Skin epidermis (tissue), 12 donors: Measurements from ENCODE around the gene DDX10.
"Not testable (repeated sequence)": the region's sequence is repeated elsewhere in the genome, so short reads cannot be mapped to it uniquely, and the experiment has no call there.

Experiments used
- H3K27ac ChIP-seq, 21 experiments: fragments of 200-600 bp; sonication (generic) in 11 of 21; one replicate each; pipeline ENCODE4 v1.5.0; 2020; ENCODE audit warnings: mild to moderate bottlenecking in 3 of 21, inconsistent platforms in 2 of 21, moderate library complexity in 2 of 21
- H3K4me3 ChIP-seq, 7 experiments: fragments of 200-600 bp; sonication (generic) in 2 of 7; one replicate each; pipeline ENCODE4 v1.5.0; 2020; ENCODE audit warnings: inconsistent platforms in 2 of 7, mild to moderate bottlenecking in 2 of 7, moderate library complexity in 1 of 7

DDX10 gene

GRCh38 chr11:108754901-108755625 is 90.2 kb downstream of the DDX10 start:
- Histone ChIP-seq H3K4me3 (no peak overlapping the region), H3K27ac (peak overlapping the region in 1 of 21 experiments; percentile 49)

DNA sequence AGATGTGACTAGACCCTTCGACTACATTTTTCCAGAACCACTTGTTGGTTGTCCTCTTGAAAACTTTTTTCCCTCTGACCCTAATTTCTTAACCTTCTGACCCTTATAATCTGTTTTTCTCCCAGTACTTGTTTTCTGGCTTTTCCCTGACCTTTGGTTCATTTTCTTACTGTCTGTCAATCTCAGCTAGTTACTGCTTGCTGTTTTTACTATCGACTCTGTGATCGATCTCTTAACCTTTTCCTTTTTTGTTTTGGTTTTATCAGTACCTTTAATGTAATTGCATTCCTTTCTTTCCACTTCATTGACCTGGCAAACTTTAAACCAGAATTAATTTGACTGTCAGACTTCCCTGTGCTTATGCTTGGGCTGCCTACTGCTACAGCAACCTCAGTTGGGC is 92.8 kb downstream of the DDX10 start:
- no peak overlapping the region for H3K4me3 ChIP-seq
- H3K27ac ChIP-seq, result no peak overlapping the region

DNA sequence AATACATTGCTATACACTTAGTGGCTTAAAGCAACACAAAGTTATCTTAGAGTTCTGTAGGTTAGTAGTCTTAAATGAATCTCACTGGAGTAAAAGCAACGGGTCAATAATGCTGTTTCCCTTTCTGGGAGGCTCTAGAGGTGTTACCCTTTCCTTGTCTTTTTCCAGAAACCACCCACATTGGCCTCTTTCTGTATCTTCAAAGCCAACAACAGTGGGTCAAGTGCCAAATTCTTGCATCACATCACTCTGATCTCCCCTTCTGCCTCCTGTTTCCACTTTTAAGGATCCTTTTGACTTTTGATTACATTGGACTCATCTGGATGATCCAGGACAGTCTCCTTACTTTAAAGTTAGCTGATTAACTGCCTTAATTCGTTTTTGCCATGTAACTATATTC is 93.6 kb downstream of the DDX10 start:
- Histone ChIP-seq H3K27ac (no peak overlapping the region), H3K4me3 (no peak overlapping the region)

DNA sequence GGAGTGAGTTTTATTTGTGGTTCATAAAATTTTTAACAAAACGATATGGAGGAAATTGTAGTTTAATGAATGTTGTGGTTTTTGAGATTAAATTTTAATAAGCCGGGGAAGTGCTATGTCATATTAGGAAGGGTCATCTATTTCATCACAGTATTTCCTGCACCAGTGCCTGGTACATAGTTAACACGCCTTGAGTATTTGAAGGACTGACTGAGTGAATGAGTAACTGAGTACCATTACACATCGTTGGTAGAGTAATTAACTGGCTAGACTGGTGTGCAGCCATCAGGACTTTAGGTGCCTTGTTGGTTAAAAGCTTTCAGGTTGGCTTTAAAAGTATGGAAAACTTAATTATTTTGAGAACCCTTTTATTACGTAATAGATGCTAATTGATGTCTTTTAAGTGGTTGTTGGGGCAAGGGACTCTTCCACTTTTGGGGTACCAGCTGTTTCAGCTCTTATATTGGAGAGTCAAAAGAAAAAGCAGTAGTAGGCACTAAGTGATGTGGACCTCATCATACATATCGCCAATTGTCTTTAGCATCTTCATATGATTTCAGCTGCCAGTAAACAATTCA is 101.8 kb downstream of the DDX10 start:
- H3K27ac ChIP-seq, result no peak overlapping the region
- H3K4me3 ChIP-seq, result no peak overlapping the region

GRCh38 chr11:108768370-108768769 is 103.5 kb downstream of the DDX10 start:
- H3K4me3 ChIP-seq, result no peak overlapping the region
- H3K27ac ChIP-seq, result no peak overlapping the region

- H3K27ac ChIP-seq, result no peak overlapping the region
- H3K4me3 ChIP-seq, result no peak overlapping the region
Observed at GRCh38 chr11:108768964-108769363, 104.1 kb downstream of the DDX10 start.

DNA sequence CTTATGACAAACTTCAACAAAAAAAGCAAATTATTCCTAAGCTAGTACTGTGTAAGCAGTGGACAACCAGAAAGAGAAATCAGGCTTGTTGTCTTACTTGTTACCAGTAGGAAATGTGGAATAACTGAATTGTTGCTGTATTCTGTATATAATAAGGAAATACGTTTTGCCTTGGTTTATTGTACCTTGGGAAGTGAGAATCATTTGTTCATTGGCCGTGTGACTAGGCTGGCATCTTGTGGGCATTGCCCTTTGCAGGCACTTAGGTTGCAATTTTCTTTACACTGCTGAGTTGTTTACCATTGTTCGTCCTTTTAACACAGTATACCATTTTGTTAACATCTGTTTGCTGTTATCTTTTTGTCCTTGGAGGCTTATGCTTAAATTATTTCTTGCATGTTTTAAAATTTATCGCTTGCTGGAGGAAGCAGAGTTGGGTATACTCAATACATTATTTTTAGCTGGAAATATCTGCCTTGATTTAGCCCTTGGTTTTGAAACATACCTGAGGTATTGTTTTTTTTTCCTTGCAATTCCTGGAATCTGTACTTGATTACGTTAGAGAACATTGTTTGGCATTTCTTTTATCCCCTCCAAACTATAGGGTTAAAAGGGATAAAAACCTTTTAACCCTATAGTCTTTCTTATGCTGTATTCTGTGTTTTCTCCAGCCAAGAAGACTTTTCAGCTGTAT is 109.3 kb downstream of the DDX10 start:
- Histone ChIP-seq H3K4me3 (no peak overlapping the region), H3K27ac (no peak overlapping the region)

GRCh38 chr11:108775324-108775723 is 110.5 kb downstream of the DDX10 start:
- no peak overlapping the region for H3K27ac ChIP-seq
- no peak overlapping the region for H3K4me3 ChIP-seq

GRCh38 chr11:108779147-108779546 is 114.3 kb downstream of the DDX10 start:
- not testable (repeated sequence) for H3K27ac ChIP-seq

GRCh38 chr11:108780119-108780518 is 115.2 kb downstream of the DDX10 start:
- Histone ChIP-seq H3K27ac (no peak overlapping the region), H3K4me3 (no peak overlapping the region)

More at GRCh38 chr11:108779147-108779546, 114.3 kb downstream of the DDX10 start:
- not testable (repeated sequence) for H3K4me3 ChIP-seq

DNA sequence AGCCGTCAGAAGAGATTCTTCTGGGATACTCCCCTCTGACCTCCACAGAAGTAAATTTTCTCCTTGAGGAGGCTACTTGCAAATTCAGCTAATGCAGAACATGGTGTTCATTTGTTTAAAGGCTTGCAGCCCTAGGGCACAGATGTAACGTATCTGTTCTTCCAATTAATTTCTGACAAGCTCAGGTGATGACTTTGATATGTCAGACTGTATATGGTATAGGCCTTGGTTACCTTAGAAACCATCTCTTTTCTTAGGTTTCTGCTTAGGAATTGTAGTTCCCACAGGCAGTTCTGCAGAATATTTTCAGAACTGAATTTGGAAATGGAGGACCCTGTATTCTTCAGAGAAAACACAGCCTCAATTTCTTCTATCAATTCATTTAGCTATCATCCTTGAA is 117.1 kb downstream of the DDX10 start:
- Histone ChIP-seq H3K27ac (no peak overlapping the region), H3K4me3 (no peak overlapping the region)

- H3K4me3 ChIP-seq, result no peak overlapping the region
- peak overlapping the region in 7 of 21 experiments; percentile 4 to 40 (median 17) for H3K27ac ChIP-seq
Observed at GRCh38 chr11:108786281-108786990, 121.6 kb downstream of the DDX10 start.

DNA sequence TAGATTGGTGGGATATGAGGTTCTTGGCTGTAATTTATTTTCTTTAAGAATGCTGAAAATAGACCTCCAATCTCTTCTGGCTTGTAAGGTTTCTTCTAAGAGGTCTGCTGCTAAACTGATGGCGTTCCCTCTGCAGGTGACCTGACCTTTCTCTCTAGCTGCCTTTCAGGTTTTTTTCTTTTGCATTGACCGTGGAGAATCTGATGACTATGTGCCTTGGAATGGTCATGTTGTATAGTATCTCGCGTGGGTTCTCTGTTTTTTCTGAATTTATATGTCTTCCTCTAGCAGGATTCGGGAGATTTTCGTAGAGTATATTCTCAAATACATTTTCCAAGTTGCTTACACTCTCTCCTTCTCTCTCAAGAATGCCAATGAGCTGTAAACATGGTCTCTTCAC is 122.2 kb downstream of the DDX10 start:
- H3K4me3 ChIP-seq, result no peak overlapping the region
- peak overlapping the region in 5 of 21 experiments; percentile 5 to 40 (median 26) for H3K27ac ChIP-seq

DNA sequence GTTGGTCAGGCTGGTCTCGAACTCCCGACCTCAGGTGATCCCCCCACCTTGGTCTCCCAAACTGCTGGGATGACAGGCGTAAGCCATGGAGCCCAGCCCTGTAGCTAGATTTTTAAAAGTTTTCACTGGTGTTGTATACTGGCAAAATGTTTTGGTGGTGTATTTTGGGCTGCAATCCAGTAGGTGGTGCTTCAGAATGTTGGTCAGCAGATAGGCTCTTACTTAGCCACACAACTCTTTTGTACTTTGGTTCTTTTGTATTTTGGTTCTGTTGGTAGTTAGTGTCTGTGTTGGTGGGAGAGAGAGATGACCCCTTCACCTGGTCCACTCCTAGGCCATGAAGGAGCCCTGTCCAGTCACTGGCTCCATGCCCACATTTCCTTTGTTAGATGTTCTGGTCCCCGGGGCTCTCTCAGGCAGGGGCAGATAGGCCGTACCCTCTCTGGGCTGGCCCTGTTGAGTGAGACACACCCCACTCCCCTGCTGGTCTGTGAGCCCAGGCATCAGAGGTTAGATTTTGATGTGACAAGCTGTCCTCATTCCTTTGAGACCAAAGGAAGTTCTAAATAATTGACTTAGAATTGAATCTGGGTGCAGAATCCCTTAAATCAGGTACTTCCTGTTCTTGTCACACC is 123.8 kb downstream of the DDX10 start:
- no peak overlapping the region for H3K4me3 ChIP-seq

DNA sequence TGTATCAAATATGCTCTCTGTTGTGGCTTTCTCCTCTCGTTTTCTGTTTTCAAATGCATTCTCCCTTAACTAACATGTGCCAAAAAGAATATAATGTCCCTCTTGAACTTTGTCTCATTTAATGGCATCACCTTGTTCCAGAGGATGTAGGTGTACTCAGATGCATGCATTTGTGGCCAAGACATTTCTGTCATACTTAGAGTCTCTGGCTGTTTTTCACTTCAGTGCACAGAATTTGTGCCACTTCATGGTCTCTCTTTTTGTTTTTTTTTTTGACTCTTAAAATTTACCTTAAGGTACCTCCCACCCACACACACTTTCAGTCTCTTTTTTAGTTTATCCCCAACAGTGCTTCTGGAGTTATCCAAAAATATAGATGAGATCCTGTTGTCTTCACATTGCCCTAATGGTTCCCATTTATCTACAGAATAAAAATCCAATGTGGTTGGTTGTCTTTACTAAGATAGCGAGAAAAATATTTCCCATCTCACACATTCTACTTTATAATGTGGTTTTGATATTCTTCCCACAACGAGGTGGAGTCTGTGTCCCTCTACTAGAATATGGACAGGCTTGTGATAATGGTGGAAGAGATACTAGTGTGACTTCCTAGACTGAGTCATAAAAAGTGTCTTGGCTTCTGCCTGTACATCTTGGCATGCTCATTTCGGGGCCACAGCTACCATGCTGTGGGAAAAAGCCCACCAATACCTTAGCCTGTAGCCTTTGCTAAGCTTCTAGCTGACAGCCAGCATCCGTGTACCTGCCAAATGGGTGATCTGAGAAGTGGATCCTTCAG is 125.8 kb downstream of the DDX10 start:
- Histone ChIP-seq H3K27ac (no peak overlapping the region), H3K4me3 (no peak overlapping the region)

More for the DNA sequence above, 123.8 kb downstream of the DDX10 start:
- H3K27ac ChIP-seq, result no peak overlapping the region

- H3K4me3 ChIP-seq, result no peak overlapping the region
- no peak overlapping the region for H3K27ac ChIP-seq
Observed at GRCh38 chr11:108793138-108793537, 128.3 kb downstream of the DDX10 start.

DNA sequence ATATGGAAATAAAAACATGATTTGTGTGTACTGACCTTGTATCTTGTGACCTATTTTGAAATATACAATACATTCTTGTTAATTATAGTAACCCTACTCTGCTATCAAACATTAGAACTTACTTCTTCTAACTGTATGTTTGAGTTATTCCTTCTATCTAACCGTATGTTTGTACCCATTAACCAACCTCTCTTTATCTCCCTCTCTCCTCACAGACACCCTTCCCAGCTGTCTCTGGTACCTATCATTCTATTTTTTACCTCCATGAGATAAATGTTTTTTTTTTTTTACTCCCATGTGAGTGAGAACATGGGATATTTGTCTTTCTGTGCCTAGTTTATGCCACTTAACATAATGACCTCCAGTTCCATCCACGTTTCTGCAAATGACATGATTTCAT is 128.7 kb downstream of the DDX10 start:
- Histone ChIP-seq H3K27ac (no peak overlapping the region), H3K4me3 (no peak overlapping the region)

GRCh38 chr11:108796551-108796950 is 131.7 kb downstream of the DDX10 start:
- H3K4me3 ChIP-seq, result no peak overlapping the region
- no peak overlapping the region for H3K27ac ChIP-seq

GRCh38 chr11:108797578-108798100 is 132.8 kb downstream of the DDX10 start:
- Histone ChIP-seq H3K27ac (no peak overlapping the region), H3K4me3 (no peak overlapping the region)
